Immature natural killer cell (primary cell): ENCODE data around the gene PCLO. TPM values are rescaled to one million over a fixed set of nuclear protein-coding genes. Genes with fewer than 3 reads are reported as not detected.

Source experiments
- DNase-seq, 3 donors: peaks; one replicate each; pipeline ENCODE4 v3.0.0; 2022; ENCODE audit warnings: mixed read lengths in 1 of 3
- H3K27ac Mint-ChIP-seq, 6 donors: one replicate each; pipeline ENCODE4 v1.8.0; 2020; ENCODE audit warnings: mixed read lengths in 6 of 6, mild to moderate bottlenecking in 5 of 6, inconsistent platforms in 4 of 6, moderate library complexity in 3 of 6
- H3K27me3 Mint-ChIP-seq, 3 donors: one replicate each; pipeline ENCODE4 v1.8.0; 2020 to 2021; ENCODE audit warnings: low read depth in 3 of 3, mild to moderate bottlenecking in 3 of 3, mixed read lengths in 3 of 3, moderate library complexity in 3 of 3, inconsistent platforms in 1 of 3
- H3K36me3 Mint-ChIP-seq, 3 donors: one replicate each; pipeline ENCODE4 v1.8.0; 2020; ENCODE audit warnings: mixed read lengths in 3 of 3, inconsistent platforms in 2 of 3, mild to moderate bottlenecking in 2 of 3
- H3K4me1 Mint-ChIP-seq, 2 donors: one replicate each; pipeline ENCODE4 v1.8.0; 2020; ENCODE audit warnings: inconsistent platforms in 2 of 2, mild to moderate bottlenecking in 2 of 2, mixed read lengths in 2 of 2, moderate library complexity in 1 of 2
- H3K4me3 Mint-ChIP-seq, 5 donors: one replicate each; pipeline ENCODE4 v1.8.0; 2020; ENCODE audit warnings: mild to moderate bottlenecking in 5 of 5, mixed read lengths in 5 of 5, inconsistent platforms in 3 of 5, moderate library complexity in 3 of 5
- H3K9me3 Mint-ChIP-seq, 6 donors: one replicate each; pipeline ENCODE4 v1.8.0; 2020; ENCODE audit warnings: mild to moderate bottlenecking in 6 of 6, mixed read lengths in 6 of 6, inconsistent platforms in 4 of 6, moderate library complexity in 3 of 6
- polyA plus RNA-seq, 3 donors: library from polyadenylated mRNA; unstranded; fragments of 300-500 nt; fragmentation: Illumina TruSeq; gene quantifications; one replicate each; pipeline ENCODE4 v1.2.3, GENCODE V29; 2021

The PCLO gene, protein sequence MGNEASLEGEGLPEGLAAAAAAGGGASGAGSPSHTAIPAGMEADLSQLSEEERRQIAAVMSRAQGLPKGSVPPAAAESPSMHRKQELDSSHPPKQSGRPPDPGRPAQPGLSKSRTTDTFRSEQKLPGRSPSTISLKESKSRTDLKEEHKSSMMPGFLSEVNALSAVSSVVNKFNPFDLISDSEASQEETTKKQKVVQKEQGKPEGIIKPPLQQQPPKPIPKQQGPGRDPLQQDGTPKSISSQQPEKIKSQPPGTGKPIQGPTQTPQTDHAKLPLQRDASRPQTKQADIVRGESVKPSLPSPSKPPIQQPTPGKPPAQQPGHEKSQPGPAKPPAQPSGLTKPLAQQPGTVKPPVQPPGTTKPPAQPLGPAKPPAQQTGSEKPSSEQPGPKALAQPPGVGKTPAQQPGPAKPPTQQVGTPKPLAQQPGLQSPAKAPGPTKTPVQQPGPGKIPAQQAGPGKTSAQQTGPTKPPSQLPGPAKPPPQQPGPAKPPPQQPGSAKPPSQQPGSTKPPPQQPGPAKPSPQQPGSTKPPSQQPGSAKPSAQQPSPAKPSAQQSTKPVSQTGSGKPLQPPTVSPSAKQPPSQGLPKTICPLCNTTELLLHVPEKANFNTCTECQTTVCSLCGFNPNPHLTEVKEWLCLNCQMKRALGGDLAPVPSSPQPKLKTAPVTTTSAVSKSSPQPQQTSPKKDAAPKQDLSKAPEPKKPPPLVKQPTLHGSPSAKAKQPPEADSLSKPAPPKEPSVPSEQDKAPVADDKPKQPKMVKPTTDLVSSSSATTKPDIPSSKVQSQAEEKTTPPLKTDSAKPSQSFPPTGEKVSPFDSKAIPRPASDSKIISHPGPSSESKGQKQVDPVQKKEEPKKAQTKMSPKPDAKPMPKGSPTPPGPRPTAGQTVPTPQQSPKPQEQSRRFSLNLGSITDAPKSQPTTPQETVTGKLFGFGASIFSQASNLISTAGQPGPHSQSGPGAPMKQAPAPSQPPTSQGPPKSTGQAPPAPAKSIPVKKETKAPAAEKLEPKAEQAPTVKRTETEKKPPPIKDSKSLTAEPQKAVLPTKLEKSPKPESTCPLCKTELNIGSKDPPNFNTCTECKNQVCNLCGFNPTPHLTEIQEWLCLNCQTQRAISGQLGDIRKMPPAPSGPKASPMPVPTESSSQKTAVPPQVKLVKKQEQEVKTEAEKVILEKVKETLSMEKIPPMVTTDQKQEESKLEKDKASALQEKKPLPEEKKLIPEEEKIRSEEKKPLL (N-terminal part only)
- polyA plus RNA-seq, result not detected

DNA sequence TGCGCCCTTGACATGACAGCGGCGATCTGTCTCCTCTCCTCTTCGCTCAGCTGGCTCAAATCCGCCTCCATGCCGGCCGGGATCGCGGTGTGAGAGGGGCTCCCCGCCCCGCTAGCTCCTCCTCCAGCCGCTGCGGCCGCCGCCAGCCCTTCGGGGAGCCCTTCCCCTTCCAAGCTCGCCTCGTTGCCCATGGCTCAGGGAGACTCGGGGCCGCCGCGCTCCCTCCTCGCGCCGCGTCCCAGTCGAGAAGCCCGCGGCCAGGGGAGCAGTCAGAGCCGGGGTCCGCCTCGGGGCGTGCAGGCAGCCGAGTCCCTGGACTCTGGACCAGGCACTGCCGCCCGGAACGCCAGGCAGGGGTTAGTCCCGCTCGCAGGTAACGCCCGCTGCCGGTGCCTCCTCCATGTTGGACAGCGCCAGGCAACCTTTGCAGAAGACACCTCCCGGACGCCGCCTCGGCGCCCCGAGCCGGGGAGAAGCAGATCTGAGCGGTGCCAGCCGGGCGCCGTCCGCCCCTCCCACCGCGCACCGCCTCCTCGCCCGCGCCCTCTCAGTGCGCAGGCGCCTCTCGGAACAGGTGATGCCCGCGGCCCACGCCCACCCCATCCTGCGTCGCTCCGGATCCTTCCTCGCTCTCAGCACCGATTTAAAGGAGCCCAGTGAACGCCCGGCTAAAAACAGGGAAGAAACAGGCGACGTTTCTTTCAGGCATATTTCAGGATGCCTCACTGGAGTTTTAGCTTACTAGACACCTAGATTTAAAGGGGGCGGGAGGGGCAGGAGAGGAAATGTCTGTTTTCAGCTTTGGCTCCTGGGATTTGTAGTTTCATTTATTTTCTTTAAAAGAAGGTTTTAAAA is at the start of gene PCLO:
PCLO (minus strand) TSS at position 483 of the 855 bp plus-strand sequence; CDS start at position 191, 292 bp downstream.
- Mint-ChIP-seq H3K4me3 (peak within 1 kb of the TSS in 1 of 5 donors; percentile 8), H3K27me3 (no peaks in the 10 kb centered on the region), H3K36me3 (no peaks in the 10 kb centered on the region), H3K27ac (no peak within 1 kb of the TSS), H3K9me3 (peaks cover 2 to 37% (median 9%) of the 10 kb centered on the region in 6 donors), H3K4me1 (no peaks in the 10 kb centered on the region)
- peak in 1 of 3 donors; percentile 1 for DNase-seq

DNA sequence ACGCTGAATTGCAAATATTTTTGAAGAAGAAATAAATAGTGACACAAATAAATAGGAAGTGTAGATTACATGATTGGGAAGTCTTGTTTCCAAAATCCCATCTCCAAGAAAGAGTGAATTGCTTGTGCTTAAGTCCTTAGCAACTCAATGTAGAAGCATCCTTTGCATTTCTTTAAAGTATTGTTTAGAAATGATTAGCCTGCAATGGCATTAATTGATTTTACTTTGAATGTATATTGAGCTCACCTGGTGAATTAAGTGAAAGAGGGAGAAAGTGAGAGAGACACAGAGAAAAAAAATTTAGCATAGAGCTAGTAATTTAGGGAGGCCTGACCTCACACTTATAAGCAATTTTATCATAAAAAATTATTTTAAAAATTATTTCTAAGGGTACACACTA is 49.0 kb upstream of the PCLO start:
- no peak for DNase-seq
- H3K4me1 Mint-ChIP-seq, result no peaks in the 10 kb centered on the region
- H3K4me3 Mint-ChIP-seq, result no peak overlapping the region
- no peaks in the 10 kb centered on the region for H3K27me3 Mint-ChIP-seq
- peaks cover 2 to 33% (median 12%) of the 10 kb centered on the region in 6 donors for H3K9me3 Mint-ChIP-seq
- H3K36me3 Mint-ChIP-seq, result no peaks in the 10 kb centered on the region
- no peak overlapping the region for H3K27ac Mint-ChIP-seq

DNA sequence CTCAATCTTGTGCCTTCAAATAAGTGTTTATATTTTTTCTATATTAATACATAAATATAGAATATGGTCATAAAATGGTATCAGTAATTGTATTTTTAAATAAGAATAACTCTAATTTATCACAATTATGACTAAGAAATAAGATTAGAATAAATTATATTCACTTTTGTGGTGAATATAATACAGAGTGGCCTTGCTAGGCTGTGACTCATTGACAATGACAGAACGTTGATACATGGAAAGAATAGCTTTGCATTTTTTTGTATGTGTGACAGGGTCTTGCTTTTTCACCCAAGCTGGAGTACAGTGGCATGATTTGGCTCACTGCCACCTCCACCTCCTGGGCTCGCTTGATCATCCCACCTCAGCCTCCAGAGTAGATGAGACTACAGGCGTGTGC is 47.8 kb upstream of the PCLO start:
- no peak overlapping the region for H3K4me3 Mint-ChIP-seq
- H3K27ac Mint-ChIP-seq, result no peak overlapping the region
- no peaks in the 10 kb centered on the region for H3K36me3 Mint-ChIP-seq
- H3K9me3 Mint-ChIP-seq, result peaks cover 2 to 36% (median 12%) of the 10 kb centered on the region in 6 donors
- no peaks in the 10 kb centered on the region for H3K27me3 Mint-ChIP-seq
- DNase-seq, result no peak
- no peaks in the 10 kb centered on the region for H3K4me1 Mint-ChIP-seq

DNA sequence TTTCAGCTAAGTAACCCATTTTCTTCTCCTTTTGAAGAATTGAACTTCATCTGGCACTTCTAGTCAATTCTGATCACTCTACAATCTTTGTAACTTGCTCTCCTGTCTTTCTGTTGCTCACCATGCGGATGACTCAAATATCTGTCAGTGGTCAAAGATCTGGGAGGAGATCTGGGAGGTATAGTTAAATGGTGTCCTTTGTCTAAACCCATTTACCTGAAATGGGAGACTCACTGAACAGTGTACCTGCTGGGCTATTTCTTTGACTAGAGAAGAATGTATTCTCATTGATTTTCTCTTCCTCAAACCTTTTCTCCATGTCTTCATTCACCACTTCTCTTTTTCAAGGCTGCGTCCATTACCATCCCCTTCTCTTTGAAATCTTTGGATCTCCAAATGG is 42.0 kb upstream of the PCLO start:
- H3K27ac Mint-ChIP-seq, result no peak overlapping the region
- H3K36me3 Mint-ChIP-seq, result peaks cover 0 to 7% (median 0%) of the 10 kb centered on the region in 3 donors
- H3K4me1 Mint-ChIP-seq, result no peaks in the 10 kb centered on the region
- peaks cover 2 to 51% (median 23%) of the 10 kb centered on the region in 6 donors for H3K9me3 Mint-ChIP-seq
- no peak for DNase-seq
- H3K27me3 Mint-ChIP-seq, result peaks cover 0 to 2% (median 0%) of the 10 kb centered on the region in 3 donors
- H3K4me3 Mint-ChIP-seq, result no peak overlapping the region

DNA sequence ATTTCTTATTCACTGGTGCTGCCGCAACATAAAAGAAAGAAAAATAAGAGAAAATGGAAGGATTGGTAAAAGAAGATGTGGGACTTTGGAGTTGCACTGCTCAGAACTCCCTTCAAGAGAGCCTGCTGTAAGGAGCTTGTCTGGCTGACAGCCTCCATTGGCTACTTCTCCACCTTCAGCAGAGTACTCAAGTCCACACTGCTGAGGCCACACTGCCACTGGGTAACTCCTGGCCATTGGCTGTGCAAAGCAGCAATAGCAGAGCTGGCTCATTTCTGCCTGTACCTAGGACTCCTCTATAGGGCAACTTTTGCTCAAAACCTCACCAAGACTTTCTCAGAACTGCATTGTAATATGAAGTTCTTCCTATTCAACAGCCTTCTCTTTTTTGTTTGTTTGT is 38.7 kb upstream of the PCLO start:
- Mint-ChIP-seq H3K4me3 (no peak overlapping the region), H3K36me3 (peaks cover 0 to 10% (median 0%) of the 10 kb centered on the region in 3 donors), H3K4me1 (no peaks in the 10 kb centered on the region), H3K27me3 (peaks cover 0 to 2% (median 2%) of the 10 kb centered on the region in 3 donors), H3K27ac (no peak overlapping the region), H3K9me3 (peaks cover 3 to 48% (median 25%) of the 10 kb centered on the region in 6 donors)
- no peak for DNase-seq

DNA sequence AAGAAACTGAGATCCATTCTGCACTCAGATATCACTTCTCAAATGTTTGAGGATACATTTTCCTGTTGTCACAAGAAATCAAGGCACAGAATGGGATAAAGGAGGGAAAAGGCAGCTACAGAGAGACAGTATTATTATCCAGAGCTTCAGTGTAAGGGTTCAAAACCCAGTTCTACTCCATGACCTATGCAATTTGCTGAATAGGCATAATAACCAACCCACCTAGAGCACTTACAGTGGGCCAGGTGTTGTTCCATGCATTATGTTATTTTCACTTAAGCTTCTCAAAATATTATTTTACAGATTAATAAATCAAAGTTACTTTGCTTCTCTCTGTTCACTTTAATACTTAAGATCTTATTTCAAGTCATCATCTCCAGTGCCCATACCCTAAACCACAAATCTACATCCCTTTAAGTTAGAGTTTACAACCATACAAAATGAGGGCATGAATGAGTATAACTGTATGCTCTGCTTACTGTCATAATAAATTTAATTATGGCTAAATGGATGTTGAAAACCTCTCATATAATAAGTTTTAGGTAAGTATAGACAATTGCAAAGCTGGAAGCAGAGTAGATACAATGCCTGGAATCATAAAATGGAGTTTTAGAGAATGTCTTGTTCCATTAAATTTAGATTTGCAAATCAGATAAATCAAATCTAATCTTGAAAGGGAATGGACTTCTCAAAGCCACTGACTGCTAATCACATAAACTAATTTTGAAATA is 28.1 kb upstream of the PCLO start:
- peaks cover 3 to 24% (median 9%) of the 10 kb centered on the region in 6 donors for H3K9me3 Mint-ChIP-seq
- no peaks in the 10 kb centered on the region for H3K36me3 Mint-ChIP-seq
- DNase-seq, result no peak
- H3K27ac Mint-ChIP-seq, result no peak overlapping the region
- H3K27me3 Mint-ChIP-seq, result no peaks in the 10 kb centered on the region
- H3K4me1 Mint-ChIP-seq, result no peaks in the 10 kb centered on the region
- H3K4me3 Mint-ChIP-seq, result no peak overlapping the region

DNA sequence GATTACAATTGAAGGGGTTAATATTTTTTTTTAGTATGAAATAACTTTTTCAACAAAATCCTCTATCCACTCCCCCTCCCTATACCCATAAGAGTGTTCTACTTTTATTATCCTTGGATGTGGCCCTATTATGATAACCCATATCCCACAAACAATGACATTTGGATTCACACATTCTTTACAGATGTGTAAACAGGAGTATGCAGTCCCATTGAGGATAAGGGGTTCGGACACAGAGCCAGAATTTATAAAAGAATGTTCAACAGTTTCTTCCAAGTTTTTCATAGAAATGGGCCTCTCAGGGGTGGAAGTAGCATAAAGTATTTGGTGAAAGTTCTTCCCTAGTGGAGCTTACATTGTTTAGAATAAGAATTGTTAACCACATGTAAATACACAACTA is 16.1 kb upstream of the PCLO start:
- Mint-ChIP-seq H3K27ac (no peak overlapping the region), H3K4me3 (no peak overlapping the region), H3K9me3 (peaks cover 3 to 48% (median 34%) of the 10 kb centered on the region in 6 donors), H3K27me3 (peaks cover 0 to 2% (median 0%) of the 10 kb centered on the region in 3 donors), H3K4me1 (no peaks in the 10 kb centered on the region), H3K36me3 (peaks cover 0 to under 1% (median 0%) of the 10 kb centered on the region in 3 donors)
- no peak for DNase-seq

DNA sequence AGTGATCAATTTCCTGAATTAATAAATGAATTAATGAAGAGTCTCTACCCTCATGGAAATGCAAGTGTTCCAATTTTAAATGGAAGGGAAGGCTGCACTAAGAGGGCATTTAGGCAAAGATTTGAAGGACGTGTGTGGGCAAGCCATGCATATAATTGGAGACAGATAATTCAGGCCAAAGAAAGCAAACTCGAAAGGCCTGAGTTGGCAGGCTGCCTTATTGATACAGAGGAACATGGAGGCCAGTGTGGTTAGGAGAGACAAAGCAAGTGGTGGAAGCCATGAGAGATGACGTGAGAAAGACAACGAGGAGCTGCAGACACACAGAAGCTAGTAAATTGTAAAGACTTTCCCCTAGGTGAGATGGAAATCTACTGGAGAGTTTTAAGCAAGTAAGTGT is 15.4 kb upstream of the PCLO start:
- peaks cover 0 to 2% (median 0%) of the 10 kb centered on the region in 3 donors for H3K36me3 Mint-ChIP-seq
- H3K4me3 Mint-ChIP-seq, result no peak overlapping the region
- H3K27me3 Mint-ChIP-seq, result peaks cover 0 to 4% (median 0%) of the 10 kb centered on the region in 3 donors
- H3K9me3 Mint-ChIP-seq, result peaks cover 7 to 42% (median 31%) of the 10 kb centered on the region in 6 donors
- DNase-seq, result no peak
- H3K4me1 Mint-ChIP-seq, result no peaks in the 10 kb centered on the region
- H3K27ac Mint-ChIP-seq, result no peak overlapping the region

DNA sequence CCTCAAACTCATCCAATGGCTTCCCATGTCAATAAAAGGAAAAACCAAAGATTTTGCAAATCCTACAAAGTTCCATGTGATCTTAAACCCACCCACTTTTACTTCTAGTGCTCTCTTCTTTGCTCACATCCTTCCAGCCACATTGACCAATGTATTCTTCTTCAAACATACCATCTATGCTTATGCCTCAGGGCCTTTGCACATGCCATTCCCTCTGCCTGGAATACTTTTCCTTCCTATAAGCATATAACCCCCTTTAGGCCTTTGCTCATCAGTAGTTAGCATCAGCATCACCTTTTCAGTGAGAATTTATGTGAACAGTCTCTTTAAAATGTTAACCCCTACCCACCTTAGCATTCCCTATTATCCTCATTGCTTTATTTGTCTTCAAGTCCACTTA is 11.0 kb upstream of the PCLO start:
- Mint-ChIP-seq H3K4me1 (no peaks in the 10 kb centered on the region), H3K27me3 (peaks cover 0 to 4% (median 0%) of the 10 kb centered on the region in 3 donors), H3K4me3 (no peak overlapping the region), H3K27ac (no peak overlapping the region), H3K36me3 (peaks cover 0 to 2% (median 0%) of the 10 kb centered on the region in 3 donors), H3K9me3 (peaks cover 7 to 53% (median 21%) of the 10 kb centered on the region in 6 donors)
- DNase-seq, result no peak

DNA sequence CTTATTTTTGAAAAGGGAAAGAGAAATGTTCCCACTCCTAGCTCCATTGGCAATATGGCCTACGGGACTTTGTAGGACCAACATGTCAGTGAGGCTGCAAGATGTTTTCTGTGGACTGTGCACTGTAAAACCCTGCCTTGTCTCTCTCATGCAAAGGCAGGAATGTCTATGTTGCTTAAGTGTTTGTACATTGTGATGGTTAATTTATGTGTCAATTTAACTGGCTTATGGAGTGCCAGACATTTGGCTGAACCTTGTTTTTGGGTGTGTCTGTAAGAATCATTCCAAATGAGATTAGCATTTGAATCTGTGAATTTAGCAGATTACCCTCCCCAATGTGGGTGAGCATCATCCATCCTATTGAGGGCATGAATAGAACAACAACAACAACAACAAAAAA is 4.1 kb upstream of the PCLO start:
- no peaks in the 10 kb centered on the region for H3K4me1 Mint-ChIP-seq
- no peak overlapping the region for H3K27ac Mint-ChIP-seq
- H3K27me3 Mint-ChIP-seq, result no peaks in the 10 kb centered on the region
- no peak overlapping the region for H3K4me3 Mint-ChIP-seq
- no peak for DNase-seq
- H3K9me3 Mint-ChIP-seq, result peaks cover 2 to 49% (median 15%) of the 10 kb centered on the region in 6 donors
- H3K36me3 Mint-ChIP-seq, result no peaks in the 10 kb centered on the region

DNA sequence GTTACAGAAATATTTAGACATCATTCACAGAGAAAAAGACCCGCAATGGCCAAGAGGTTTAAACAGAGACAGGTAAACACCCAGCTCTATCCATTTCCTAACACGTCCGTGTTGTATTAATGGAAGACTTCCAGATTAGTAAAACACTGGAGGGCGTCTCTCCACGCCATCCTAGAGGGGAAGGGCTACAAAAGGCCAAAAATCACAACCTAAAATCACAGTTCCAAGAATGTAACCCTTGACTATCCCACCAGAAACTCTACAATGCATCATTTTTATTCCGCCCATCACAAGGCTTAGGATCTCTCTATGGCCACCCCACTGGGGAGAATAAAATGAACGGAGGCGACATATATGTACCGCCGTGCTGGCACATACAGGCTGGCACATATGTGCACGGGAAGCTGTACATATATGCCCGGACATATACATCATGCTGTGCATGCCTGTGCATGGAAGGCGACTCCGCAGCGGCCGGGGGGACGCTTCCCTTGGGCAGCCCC is 734 bp downstream of the PCLO start:
- Mint-ChIP-seq H3K4me3 (no peak overlapping the region), H3K36me3 (no peaks in the 10 kb centered on the region), H3K27ac (no peak overlapping the region), H3K27me3 (no peaks in the 10 kb centered on the region), H3K4me1 (no peaks in the 10 kb centered on the region), H3K9me3 (peaks cover 2 to 33% (median 9%) of the 10 kb centered on the region in 6 donors)
- DNase-seq, result no peak

DNA sequence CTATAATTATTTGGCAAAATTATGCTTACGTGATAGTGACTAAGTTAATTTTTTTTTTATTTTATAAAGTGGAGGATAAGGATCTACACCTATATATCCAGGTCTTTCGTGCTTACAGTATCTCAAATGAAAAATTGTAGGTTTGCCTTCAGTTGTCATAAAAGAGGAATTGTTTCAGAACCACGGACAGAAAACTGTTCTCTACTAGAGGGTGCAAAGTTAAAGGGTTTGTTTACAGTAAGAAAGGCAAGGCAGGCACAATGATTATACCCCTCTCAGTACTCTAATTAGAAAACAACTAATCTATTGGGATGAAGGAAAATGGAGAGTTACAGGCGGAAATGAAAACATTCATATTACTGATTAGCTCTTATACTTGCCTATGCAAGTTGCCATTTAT is 1.5 kb downstream of the PCLO start:
- H3K4me1 Mint-ChIP-seq, result no peaks in the 10 kb centered on the region
- DNase-seq, result no peak
- peaks cover 2 to 33% (median 9%) of the 10 kb centered on the region in 6 donors for H3K9me3 Mint-ChIP-seq
- H3K27me3 Mint-ChIP-seq, result no peaks in the 10 kb centered on the region
- H3K27ac Mint-ChIP-seq, result no peak overlapping the region
- H3K4me3 Mint-ChIP-seq, result no peak overlapping the region
- no peaks in the 10 kb centered on the region for H3K36me3 Mint-ChIP-seq
